Measurements from ENCODE around the gene ZSWIM1. TPM values are rescaled to one million over a fixed set of nuclear protein-coding genes. Genes with fewer than 3 reads are reported as not detected.

ZSWIM1 gene
- total and polyA plus RNA-seq, 8 donors = 9.9 to 14.8 (median 13.8) TPM

DNA sequence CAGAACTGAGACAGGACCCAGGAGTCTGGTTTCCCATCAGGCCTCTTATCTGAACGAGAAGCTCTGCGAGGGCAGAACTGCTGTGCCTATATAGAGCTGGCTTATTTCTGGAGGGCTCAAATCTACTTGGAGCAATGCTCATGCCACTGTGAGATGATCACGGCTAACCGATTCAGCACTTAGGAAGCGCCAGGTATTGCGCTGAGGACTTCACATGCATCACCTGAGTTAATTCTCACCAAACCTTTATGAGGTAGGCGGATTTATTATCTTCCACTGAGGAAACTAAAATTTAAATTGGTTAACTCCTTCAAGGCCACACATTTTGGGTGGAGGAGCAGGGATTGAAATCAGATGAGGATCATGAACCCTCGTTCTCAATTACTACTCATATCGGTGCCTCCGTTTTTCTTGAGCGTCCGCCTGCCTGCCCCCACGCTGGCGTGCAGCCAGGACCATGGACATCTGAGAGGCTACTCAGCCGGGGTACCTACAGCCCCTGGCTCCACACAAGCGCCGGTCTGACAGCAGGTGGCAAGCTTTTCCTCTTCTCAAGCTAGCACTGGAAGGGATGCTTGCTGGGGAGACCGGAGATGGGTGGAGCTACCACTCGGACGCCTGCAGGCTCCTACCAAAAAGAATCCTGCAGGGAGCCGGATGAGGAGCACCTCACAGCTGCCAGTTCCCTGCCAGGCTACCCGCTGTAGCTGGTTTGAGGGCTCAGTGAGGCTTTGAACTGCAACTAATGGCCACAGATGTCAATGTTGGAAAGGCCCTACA lies 52.4 kb downstream of the ZSWIM1 start:
- intact Hi-C loops (cut with DNase I) = no loop called here

DNA sequence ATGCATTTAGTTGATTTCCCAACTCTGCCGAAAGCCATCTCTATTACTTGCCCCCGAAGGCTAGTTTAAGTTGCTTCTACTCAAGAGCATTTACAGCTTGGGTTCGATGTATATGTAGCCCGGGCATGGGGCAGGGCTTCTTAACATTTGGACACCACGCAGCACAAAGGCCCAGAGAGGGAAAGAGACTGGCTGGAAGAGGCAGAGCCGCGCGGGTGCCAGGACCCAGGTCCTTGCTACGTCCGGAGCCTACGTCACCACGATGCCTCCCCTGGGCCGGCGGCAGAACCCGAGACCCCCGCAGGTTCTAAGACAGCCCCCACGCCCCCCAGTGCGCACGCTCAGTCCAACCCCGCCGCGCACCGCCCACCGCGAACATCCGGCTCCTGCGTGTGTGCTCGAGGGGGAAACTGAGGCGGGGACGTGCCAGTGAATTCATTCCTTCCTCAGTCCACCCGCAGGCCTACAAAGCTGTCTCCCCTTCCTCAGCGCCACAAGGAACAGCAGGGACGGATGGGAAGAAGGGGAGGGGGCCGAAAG lies 53.1 kb downstream of the ZSWIM1 start:
- peaks cover 5 to 32% of the 10 kb centered on the region in 2 donors for H3K4me1 ChIP-seq
- peak overlapping the region; percentile 100 for H3K27ac ChIP-seq
- H3K9me3 ChIP-seq = no peaks in the 10 kb centered on the region
- TF ChIP-seq CTCF (IDR thresholded peaks at IDR 0.05) = no peak
- H3K36me3 ChIP-seq = peaks cover 0 to 24% of the 10 kb centered on the region in 2 donors
- peak in 3 of 4 donors; percentile 73 to 90 (median 76) for DNase-seq
- ATAC-seq = peak; percentile 27
- no peaks in the 10 kb centered on the region for H3K27me3 ChIP-seq
- intact Hi-C loops (cut with DNase I) = no loop called here
- H3K4me3 ChIP-seq = peak overlapping the region; percentile 95 to 99

More for the DNA sequence above, 52.4 kb downstream of the ZSWIM1 start:
- TF ChIP-seq CTCF (IDR thresholded peaks at IDR 0.05) = peak; percentile 16 to 17
- Histone ChIP-seq H3K36me3 (peaks cover 0 to 17% of the 10 kb centered on the region in 2 donors), H3K4me3 (peak overlapping the region; percentile 95 to 99), H3K9me3 (no peaks in the 10 kb centered on the region), H3K27ac (peak overlapping the region; percentile 100), H3K4me1 (peaks cover 5 to 32% of the 10 kb centered on the region in 2 donors), H3K27me3 (no peaks in the 10 kb centered on the region)
- DNase-seq = peak; percentile 38 to 85 (median 74)
- peak; percentile 54 for ATAC-seq

Other genes with a start within 250 kb of the ZSWIM1 start
- not detected for gene WFDC9, start 249.9 kb upstream of the ZSWIM1 start, total RNA-seq
- gene WFDC9, start 249.9 kb upstream of the ZSWIM1 start, polyA plus RNA-seq (ENCODE audit: insufficient read length in 6 of 6) = not detected
- not detected for gene WFDC11, start 211.0 kb upstream of the ZSWIM1 start, total RNA-seq
- gene WFDC11, start 211.0 kb upstream of the ZSWIM1 start, polyA plus RNA-seq (ENCODE audit: insufficient read length in 6 of 6) = not detected
- gene WFDC13, start 179.2 kb upstream of the ZSWIM1 start, total RNA-seq = not detected
- gene WFDC13, start 179.2 kb upstream of the ZSWIM1 start, polyA plus RNA-seq (ENCODE audit: insufficient read length in 6 of 6) = not detected
- gene WFDC10B, start 176.2 kb upstream of the ZSWIM1 start, total RNA-seq = 1 to 10 TPM in 1 of 2 donors, under 1 TPM in 1; 0.44 to 1.2 TPM
- not detected for gene WFDC10B, start 176.2 kb upstream of the ZSWIM1 start, polyA plus RNA-seq (ENCODE audit: insufficient read length in 6 of 6)
- not detected for gene SPINT4, start 158.9 kb upstream of the ZSWIM1 start, total RNA-seq
- gene SPINT4, start 158.9 kb upstream of the ZSWIM1 start, polyA plus RNA-seq (ENCODE audit: insufficient read length in 6 of 6) = not detected
- 1 to 10 TPM; 5.2 to 5.7 TPM for gene WFDC3, start 89.3 kb upstream of the ZSWIM1 start, total RNA-seq
- gene WFDC3, start 89.3 kb upstream of the ZSWIM1 start, polyA plus RNA-seq (ENCODE audit: insufficient read length in 6 of 6) = 1 to 10 TPM in 3 of 6 donors, under 1 TPM in 3; 0.26 to 1.8 (median 1.1) TPM
- 10 to 100 TPM; 22.6 to 38.5 TPM for gene DNTTIP1, start 89.3 kb upstream of the ZSWIM1 start, total RNA-seq
- 10 to 100 TPM; 25.7 to 30.9 (median 28.3) TPM for gene DNTTIP1, start 89.3 kb upstream of the ZSWIM1 start, polyA plus RNA-seq (ENCODE audit: insufficient read length in 6 of 6)
- 10 to 100 TPM in 1 of 2 donors, 1 to 10 TPM in 1; 5.9 to 17.1 TPM for gene UBE2C, start 68.6 kb upstream of the ZSWIM1 start, total RNA-seq
- 10 to 100 TPM; 41.7 to 99.2 (median 59.9) TPM for gene UBE2C, start 68.6 kb upstream of the ZSWIM1 start, polyA plus RNA-seq (ENCODE audit: insufficient read length in 6 of 6)
- under 1 TPM; 0.42 to 0.61 TPM for gene TNNC2, start 53.9 kb upstream of the ZSWIM1 start, total RNA-seq
- 1 to 10 TPM in 1 of 6 donors, under 1 TPM in 5; 0.21 to 1.2 (median 0.41) TPM for gene TNNC2, start 53.9 kb upstream of the ZSWIM1 start, polyA plus RNA-seq (ENCODE audit: insufficient read length in 6 of 6)
- gene SNX21, start 47.4 kb upstream of the ZSWIM1 start, total RNA-seq = 10 to 100 TPM; 23.9 to 26.3 TPM
- 10 to 100 TPM; 14.5 to 22.4 (median 17.8) TPM for gene SNX21, start 47.4 kb upstream of the ZSWIM1 start, polyA plus RNA-seq (ENCODE audit: insufficient read length in 6 of 6)
- 10 to 100 TPM; 23.8 to 28.7 TPM for gene ACOT8, start 23.8 kb upstream of the ZSWIM1 start, total RNA-seq
- 10 to 100 TPM; 19.3 to 25.1 (median 21.4) TPM for gene ACOT8, start 23.8 kb upstream of the ZSWIM1 start, polyA plus RNA-seq (ENCODE audit: insufficient read length in 6 of 6)
- gene ZSWIM3, start 23.6 kb upstream of the ZSWIM1 start, total RNA-seq = 1 to 10 TPM; 3.5 to 4.5 TPM
- gene ZSWIM3, start 23.6 kb upstream of the ZSWIM1 start, polyA plus RNA-seq (ENCODE audit: insufficient read length in 6 of 6) = 1 to 10 TPM; 4.9 to 6.7 (median 5.8) TPM
- under 1 TPM; 0.70 to 0.89 TPM for gene SPATA25, start 6.4 kb downstream of the ZSWIM1 start, total RNA-seq
- gene SPATA25, start 6.4 kb downstream of the ZSWIM1 start, polyA plus RNA-seq (ENCODE audit: insufficient read length in 6 of 6) = 1 to 10 TPM; 2.3 to 3.5 (median 3.2) TPM
- 1 to 10 TPM; 4.0 to 4.3 TPM for gene NEURL2, start 10.0 kb downstream of the ZSWIM1 start, total RNA-seq
- 1 to 10 TPM; 3.4 to 5.6 (median 4.6) TPM for gene NEURL2, start 10.0 kb downstream of the ZSWIM1 start, polyA plus RNA-seq (ENCODE audit: insufficient read length in 6 of 6)
- 100 to 1,000 TPM; 234 to 268 TPM for gene CTSA, start 10.1 kb downstream of the ZSWIM1 start, total RNA-seq
- gene CTSA, start 10.1 kb downstream of the ZSWIM1 start, polyA plus RNA-seq (ENCODE audit: insufficient read length in 6 of 6) = 10 to 100 TPM; 68.7 to 78.1 (median 71.0) TPM
- 100 to 1,000 TPM; 162 to 172 TPM for gene PLTP, start 30.9 kb downstream of the ZSWIM1 start, total RNA-seq
- gene PLTP, start 30.9 kb downstream of the ZSWIM1 start, polyA plus RNA-seq (ENCODE audit: insufficient read length in 6 of 6) = 10 to 100 TPM; 42.6 to 68.6 (median 54.3) TPM
- gene PCIF1, start 53.5 kb downstream of the ZSWIM1 start, total RNA-seq = 10 to 100 TPM; 26.1 to 33.0 TPM
- gene PCIF1, start 53.5 kb downstream of the ZSWIM1 start, polyA plus RNA-seq (ENCODE audit: insufficient read length in 6 of 6) = 10 to 100 TPM; 43.1 to 50.8 (median 45.4) TPM
- gene ZNF335, start 91.0 kb downstream of the ZSWIM1 start, total RNA-seq = 10 to 100 TPM; 15.3 to 23.3 TPM
- 10 to 100 TPM; 15.3 to 22.7 (median 16.7) TPM for gene ZNF335, start 91.0 kb downstream of the ZSWIM1 start, polyA plus RNA-seq (ENCODE audit: insufficient read length in 6 of 6)
- gene MMP9, start 127.7 kb downstream of the ZSWIM1 start, total RNA-seq = 10 to 100 TPM in 1 of 2 donors, 1 to 10 TPM in 1; 2.5 to 25.8 TPM
- gene MMP9, start 127.7 kb downstream of the ZSWIM1 start, polyA plus RNA-seq (ENCODE audit: insufficient read length in 6 of 6) = under 1 TPM; 0.26 to 0.69 (median 0.52) TPM
- gene SLC12A5, start 148.0 kb downstream of the ZSWIM1 start, total RNA-seq = 1 to 10 TPM in 1 of 2 donors, under 1 TPM in 1; 0.71 to 1.5 TPM
- gene SLC12A5, start 148.0 kb downstream of the ZSWIM1 start, polyA plus RNA-seq (ENCODE audit: insufficient read length in 6 of 6) = 1 to 10 TPM; 1.0 to 2.9 (median 1.5) TPM
- gene NCOA5, start 208.7 kb downstream of the ZSWIM1 start, total RNA-seq = 10 to 100 TPM; 20.6 to 23.8 TPM
- gene NCOA5, start 208.7 kb downstream of the ZSWIM1 start, polyA plus RNA-seq (ENCODE audit: insufficient read length in 6 of 6) = 10 to 100 TPM; 42.4 to 55.0 (median 51.5) TPM
- 10 to 100 TPM; 22.3 to 27.6 TPM for gene CD40, start 237.1 kb downstream of the ZSWIM1 start, total RNA-seq
- gene CD40, start 237.1 kb downstream of the ZSWIM1 start, polyA plus RNA-seq (ENCODE audit: insufficient read length in 6 of 6) = 10 to 100 TPM; 13.9 to 21.5 (median 18.0) TPM

Data from left lung (tissue), 10 donors.